ENCODE data around the gene GBA3. TPM values are rescaled to one million over a fixed set of nuclear protein-coding genes. Genes with fewer than 3 reads are reported as not detected.

Gene GBA3
- not detected for polyA plus RNA-seq (2013, experiment 1 of 2)
- not detected for polyA plus RNA-seq (2013, experiment 2 of 2)

DNA sequence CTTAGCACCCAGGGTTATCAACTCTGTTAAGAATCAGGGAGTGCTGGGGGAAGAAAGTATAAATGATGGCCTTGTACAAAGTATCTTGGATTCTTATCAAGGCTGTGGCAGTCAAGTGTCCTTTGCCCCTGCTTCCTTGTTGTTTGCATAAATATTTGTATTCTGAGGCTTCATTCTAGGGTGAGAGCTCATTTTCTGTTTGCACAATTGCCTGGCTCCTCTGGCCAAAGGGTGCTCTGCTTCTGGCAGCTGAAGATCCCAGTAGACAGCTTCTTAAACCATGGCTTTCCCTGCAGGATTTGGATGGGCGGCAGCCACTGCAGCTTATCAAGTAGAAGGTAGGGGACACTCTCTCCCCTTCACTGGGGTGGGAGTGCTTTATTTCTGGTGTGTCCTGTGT, at the start of gene GBA3:
Gene GBA3, plus strand, starts transcription at position 202 of the 400 bp plus-strand sequence.
- Histone ChIP-seq H3K14ac (ENCODE audit: low read length) (no peak within 1 kb of the TSS), H3K4me3 (ENCODE audit: low read length in 2 of 2) (no peak within 1 kb of the TSS), H4K91ac (ENCODE audit: low read depth, low read length, poor library complexity) (no peak within 1 kb of the TSS), H3K18ac (ENCODE audit: low read length) (no peak within 1 kb of the TSS), H2BK12ac (ENCODE audit: low read length) (no peak within 1 kb of the TSS), H4K8ac (ENCODE audit: low read depth, low read length) (no peak within 1 kb of the TSS), H2BK5ac (ENCODE audit: low read length) (no peak within 1 kb of the TSS), H3K4me1 (ENCODE audit: control insufficient read depth in 2 of 2, insufficient read depth in 1 of 2, low read depth in 1 of 2, low read length in 2 of 2) (no peaks in the 10 kb centered on the region), H3K4ac (ENCODE audit: low read length) (no peak within 1 kb of the TSS), H2BK120ac (ENCODE audit: low read depth, low read length) (no peak within 1 kb of the TSS), H3K79me1 (ENCODE audit: low read depth, low read length) (no peaks in the 10 kb centered on the region), H3K27ac (replicated peaks; ENCODE audit: low read length) (no peak within 1 kb of the TSS), H2AFZ (ENCODE audit: low read length) (no peak within 1 kb of the TSS), H2BK15ac (ENCODE audit: low read length) (no peak within 1 kb of the TSS), H2AK5ac (ENCODE audit: low read depth, low read length) (no peak within 1 kb of the TSS), H3K9me3 (replicated peaks in 1 of 2; ENCODE audit: control insufficient read depth in 2 of 2, insufficient read depth in 1 of 2, low read depth in 1 of 2, low read length in 2 of 2) (no peaks in the 10 kb centered on the region), H3K27me3 (ENCODE audit: control insufficient read depth in 3 of 3, insufficient read depth in 3 of 3, low read depth in 1 of 3, low read length in 3 of 3) (no peaks in the 10 kb centered on the region), H3K36me3 (replicated peaks in 1 of 2; ENCODE audit: control insufficient read depth in 2 of 2, insufficient read depth in 2 of 2, low read length in 2 of 2) (no peaks in the 10 kb centered on the region), H3K4me2 (ENCODE audit: insufficient read depth, low read length, poor library complexity, severe bottlenecking) (no peak within 1 kb of the TSS), H3K23ac (ENCODE audit: low read depth, low read length, poor library complexity) (no peak within 1 kb of the TSS), H3K9ac (ENCODE audit: low read depth, low read length, poor library complexity) (no peak within 1 kb of the TSS)
- DNase-seq (ENCODE audit: low spot score): no peak
- WGBS, 2 donors (ENCODE audit: extremely low coverage in 2 of 2, insufficient read length in 2 of 2, insufficient replicate concordance in 1 of 2): no CpG with 5 or more reads among the region's 1 CpG

DNA sequence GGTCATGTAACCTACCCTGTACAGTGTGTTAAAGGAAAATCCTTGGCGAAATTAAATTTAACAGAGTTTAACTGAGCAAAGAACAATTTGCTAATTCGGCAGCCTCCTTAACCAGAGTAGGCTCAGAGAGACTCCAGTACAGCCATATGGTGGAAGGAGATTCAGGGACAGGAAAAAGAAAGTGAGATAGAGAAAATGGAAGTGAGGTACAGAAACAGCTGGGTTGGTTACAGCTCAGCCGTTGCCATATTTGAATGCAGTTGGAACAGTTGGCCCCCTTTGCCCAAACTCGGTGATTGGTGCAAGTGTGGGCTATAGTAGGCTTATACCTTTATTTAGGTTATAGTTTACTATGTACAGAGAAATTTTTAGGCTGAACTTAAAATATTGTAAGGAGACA, 48.8 kb upstream of the GBA3 start:
- Histone ChIP-seq H2BK5ac (ENCODE audit: low read length) (no peak overlapping the region), H4K91ac (ENCODE audit: low read depth, low read length, poor library complexity) (no peak overlapping the region), H3K4ac (ENCODE audit: low read length) (no peak overlapping the region), H3K4me2 (ENCODE audit: insufficient read depth, low read length, poor library complexity, severe bottlenecking) (no peak overlapping the region), H3K14ac (ENCODE audit: low read length) (no peak overlapping the region), H2AK5ac (ENCODE audit: low read depth, low read length) (no peak overlapping the region), H3K18ac (ENCODE audit: low read length) (no peak overlapping the region), H3K9ac (ENCODE audit: low read depth, low read length, poor library complexity) (no peak overlapping the region), H2BK15ac (ENCODE audit: low read length) (no peak overlapping the region), H3K9me3 (replicated peaks in 1 of 2; ENCODE audit: control insufficient read depth in 2 of 2, insufficient read depth in 1 of 2, low read depth in 1 of 2, low read length in 2 of 2) (no peaks in the 10 kb centered on the region), H3K27me3 (ENCODE audit: control insufficient read depth in 3 of 3, insufficient read depth in 3 of 3, low read depth in 1 of 3, low read length in 3 of 3) (no peaks in the 10 kb centered on the region), H2BK12ac (ENCODE audit: low read length) (no peak overlapping the region), H3K36me3 (replicated peaks in 1 of 2; ENCODE audit: control insufficient read depth in 2 of 2, insufficient read depth in 2 of 2, low read length in 2 of 2) (no peaks in the 10 kb centered on the region), H2AFZ (ENCODE audit: low read length) (no peak overlapping the region), H2BK120ac (ENCODE audit: low read depth, low read length) (no peak overlapping the region), H3K23ac (ENCODE audit: low read depth, low read length, poor library complexity) (no peak overlapping the region), H4K8ac (ENCODE audit: low read depth, low read length) (no peak overlapping the region), H3K4me1 (ENCODE audit: control insufficient read depth in 2 of 2, insufficient read depth in 1 of 2, low read depth in 1 of 2, low read length in 2 of 2) (no peaks in the 10 kb centered on the region), H3K79me1 (ENCODE audit: low read depth, low read length) (no peaks in the 10 kb centered on the region), H3K27ac (replicated peaks; ENCODE audit: low read length) (no peak overlapping the region), H3K4me3 (ENCODE audit: low read length in 2 of 2) (no peak overlapping the region)
- WGBS, 2 donors (ENCODE audit: extremely low coverage in 2 of 2, insufficient read length in 2 of 2, insufficient replicate concordance in 1 of 2): no CpG with 5 or more reads among the region's 4 CpGs
- DNase-seq (ENCODE audit: low spot score): no peak

DNA sequence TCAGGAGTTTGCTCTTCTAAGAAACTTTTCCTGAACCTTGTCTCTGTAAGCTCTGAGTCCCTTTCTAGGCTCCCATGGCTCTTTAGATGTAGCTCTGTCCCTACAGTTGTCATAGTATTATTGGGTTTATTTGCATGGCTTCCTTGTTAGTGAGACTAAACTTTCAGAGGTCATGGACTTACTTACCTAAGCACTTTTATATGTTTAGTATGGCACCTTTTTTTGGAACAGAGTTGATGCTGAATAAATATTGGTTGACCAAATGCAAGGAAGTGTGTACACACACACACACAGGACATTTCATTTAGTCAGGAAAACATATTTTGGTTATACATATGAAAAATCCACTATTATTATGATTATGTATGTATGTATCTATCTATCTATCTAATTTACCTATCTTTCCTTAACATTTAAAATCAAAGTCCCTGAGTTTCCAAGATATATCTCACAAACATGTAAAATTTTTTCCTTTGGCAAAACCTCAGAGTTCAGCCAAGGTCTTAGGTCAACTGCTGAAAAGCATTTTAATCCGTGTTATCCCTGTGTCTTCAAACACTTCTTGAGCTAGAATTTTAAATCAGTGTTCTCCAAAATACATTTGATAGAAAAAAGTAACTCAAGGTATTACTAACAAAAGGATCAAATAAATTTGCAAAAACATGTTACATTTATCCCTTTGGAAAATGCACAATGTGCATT, 47.1 kb upstream of the GBA3 start:
- H3K9me3 ChIP-seq (replicated peaks in 1 of 2; ENCODE audit: control insufficient read depth in 2 of 2, insufficient read depth in 1 of 2, low read depth in 1 of 2, low read length in 2 of 2): no peaks in the 10 kb centered on the region
- no peak overlapping the region for H2BK5ac ChIP-seq (ENCODE audit: low read length)
- H3K23ac ChIP-seq (ENCODE audit: low read depth, low read length, poor library complexity): no peak overlapping the region
- DNase-seq (ENCODE audit: low spot score): no peak
- no peak overlapping the region for H3K27ac ChIP-seq (replicated peaks; ENCODE audit: low read length)
- H3K27me3 ChIP-seq (ENCODE audit: control insufficient read depth in 3 of 3, insufficient read depth in 3 of 3, low read depth in 1 of 3, low read length in 3 of 3): no peaks in the 10 kb centered on the region
- H4K8ac ChIP-seq (ENCODE audit: low read depth, low read length): no peak overlapping the region
- no peak overlapping the region for H2BK120ac ChIP-seq (ENCODE audit: low read depth, low read length)
- no peak overlapping the region for H3K4me3 ChIP-seq (ENCODE audit: low read length in 2 of 2)
- H3K4me2 ChIP-seq (ENCODE audit: insufficient read depth, low read length, poor library complexity, severe bottlenecking): no peak overlapping the region
- no peak overlapping the region for H2AK5ac ChIP-seq (ENCODE audit: low read depth, low read length)
- no peak overlapping the region for H2BK15ac ChIP-seq (ENCODE audit: low read length)
- no peaks in the 10 kb centered on the region for H3K36me3 ChIP-seq (replicated peaks in 1 of 2; ENCODE audit: control insufficient read depth in 2 of 2, insufficient read depth in 2 of 2, low read length in 2 of 2)
- H3K14ac ChIP-seq (ENCODE audit: low read length): no peak overlapping the region
- no peaks in the 10 kb centered on the region for H3K4me1 ChIP-seq (ENCODE audit: control insufficient read depth in 2 of 2, insufficient read depth in 1 of 2, low read depth in 1 of 2, low read length in 2 of 2)
- H2BK12ac ChIP-seq (ENCODE audit: low read length): no peak overlapping the region
- H3K9ac ChIP-seq (ENCODE audit: low read depth, low read length, poor library complexity): no peak overlapping the region
- H4K91ac ChIP-seq (ENCODE audit: low read depth, low read length, poor library complexity): no peak overlapping the region
- H3K79me1 ChIP-seq (ENCODE audit: low read depth, low read length): no peaks in the 10 kb centered on the region
- no peak overlapping the region for H2AFZ ChIP-seq (ENCODE audit: low read length)
- no peak overlapping the region for H3K4ac ChIP-seq (ENCODE audit: low read length)
- no peak overlapping the region for H3K18ac ChIP-seq (ENCODE audit: low read length)
- no CpG with 5 or more reads among the region's 1 CpG for WGBS, 2 donors (ENCODE audit: extremely low coverage in 2 of 2, insufficient read length in 2 of 2, insufficient replicate concordance in 1 of 2)

DNA sequence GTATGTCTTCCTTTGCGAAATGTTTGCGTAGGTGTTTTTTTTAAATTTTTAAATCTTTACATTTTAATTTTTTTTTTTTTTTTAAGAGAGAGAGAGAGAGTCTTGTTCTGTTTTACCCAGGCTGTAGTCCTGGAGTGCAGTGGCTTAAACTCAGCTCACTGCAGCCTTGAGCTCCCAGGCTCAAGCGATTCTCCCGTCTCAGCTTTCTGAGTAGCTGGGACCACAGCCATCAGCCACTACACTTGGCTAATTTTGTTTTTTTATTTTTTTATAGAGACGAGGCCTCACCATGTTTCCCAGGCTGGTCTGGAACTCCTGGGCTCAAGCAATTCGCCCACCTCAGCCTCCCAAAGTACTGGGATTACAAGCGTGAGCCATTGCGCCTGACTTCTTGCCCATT, 43.7 kb upstream of the GBA3 start:
- Histone ChIP-seq H2BK5ac (ENCODE audit: low read length) (no peak overlapping the region), H2AFZ (ENCODE audit: low read length) (no peak overlapping the region), H3K4me3 (ENCODE audit: low read length in 2 of 2) (no peak overlapping the region), H2BK15ac (ENCODE audit: low read length) (no peak overlapping the region), H3K4me2 (ENCODE audit: insufficient read depth, low read length, poor library complexity, severe bottlenecking) (no peak overlapping the region), H3K14ac (ENCODE audit: low read length) (no peak overlapping the region), H2BK120ac (ENCODE audit: low read depth, low read length) (no peak overlapping the region), H2BK12ac (ENCODE audit: low read length) (no peak overlapping the region), H3K27me3 (ENCODE audit: control insufficient read depth in 3 of 3, insufficient read depth in 3 of 3, low read depth in 1 of 3, low read length in 3 of 3) (no peaks in the 10 kb centered on the region), H3K4ac (ENCODE audit: low read length) (no peak overlapping the region), H3K79me1 (ENCODE audit: low read depth, low read length) (no peaks in the 10 kb centered on the region), H4K91ac (ENCODE audit: low read depth, low read length, poor library complexity) (no peak overlapping the region), H3K9me3 (replicated peaks in 1 of 2; ENCODE audit: control insufficient read depth in 2 of 2, insufficient read depth in 1 of 2, low read depth in 1 of 2, low read length in 2 of 2) (no peaks in the 10 kb centered on the region), H3K23ac (ENCODE audit: low read depth, low read length, poor library complexity) (no peak overlapping the region), H3K4me1 (ENCODE audit: control insufficient read depth in 2 of 2, insufficient read depth in 1 of 2, low read depth in 1 of 2, low read length in 2 of 2) (no peaks in the 10 kb centered on the region), H2AK5ac (ENCODE audit: low read depth, low read length) (no peak overlapping the region), H3K27ac (replicated peaks; ENCODE audit: low read length) (no peak overlapping the region), H3K18ac (ENCODE audit: low read length) (no peak overlapping the region), H3K36me3 (replicated peaks in 1 of 2; ENCODE audit: control insufficient read depth in 2 of 2, insufficient read depth in 2 of 2, low read length in 2 of 2) (no peaks in the 10 kb centered on the region), H3K9ac (ENCODE audit: low read depth, low read length, poor library complexity) (no peak overlapping the region), H4K8ac (ENCODE audit: low read depth, low read length) (no peak overlapping the region)
- no CpG with 5 or more reads among the region's 8 CpGs for WGBS, 2 donors (ENCODE audit: extremely low coverage in 2 of 2, insufficient read length in 2 of 2, insufficient replicate concordance in 1 of 2)
- no peak for DNase-seq (ENCODE audit: low spot score)

Measured in neuronal stem cell (in vitro differentiated cells).